ENCODE results near the gene BPTF.

- TF ChIP-seq, protein P1, sequence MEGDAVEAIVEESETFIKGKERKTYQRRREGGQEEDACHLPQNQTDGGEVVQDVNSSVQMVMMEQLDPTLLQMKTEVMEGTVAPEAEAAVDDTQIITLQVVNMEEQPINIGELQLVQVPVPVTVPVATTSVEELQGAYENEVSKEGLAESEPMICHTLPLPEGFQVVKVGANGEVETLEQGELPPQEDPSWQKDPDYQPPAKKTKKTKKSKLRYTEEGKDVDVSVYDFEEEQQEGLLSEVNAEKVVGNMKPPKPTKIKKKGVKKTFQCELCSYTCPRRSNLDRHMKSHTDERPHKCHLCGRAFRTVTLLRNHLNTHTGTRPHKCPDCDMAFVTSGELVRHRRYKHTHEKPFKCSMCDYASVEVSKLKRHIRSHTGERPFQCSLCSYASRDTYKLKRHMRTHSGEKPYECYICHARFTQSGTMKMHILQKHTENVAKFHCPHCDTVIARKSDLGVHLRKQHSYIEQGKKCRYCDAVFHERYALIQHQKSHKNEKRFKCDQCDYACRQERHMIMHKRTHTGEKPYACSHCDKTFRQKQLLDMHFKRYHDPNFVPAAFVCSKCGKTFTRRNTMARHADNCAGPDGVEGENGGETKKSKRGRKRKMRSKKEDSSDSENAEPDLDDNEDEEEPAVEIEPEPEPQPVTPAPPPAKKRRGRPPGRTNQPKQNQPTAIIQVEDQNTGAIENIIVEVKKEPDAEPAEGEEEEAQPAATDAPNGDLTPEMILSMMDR (IDR thresholded peaks at IDR 0.05; ENCODE audit: insufficient read depth, low read length, poor library complexity, severe bottlenecking): no peak
- TF ChIP-seq EZH2phosphoT487 (conservative IDR thresholded peaks at IDR 0.05; ENCODE audit: low read length): no peak
Measured at GRCh38 chr17:68004201-68004600, 178.9 kb downstream of the BPTF start.

All from SU-DHL-6 (cell line).